ENCODE measurements around the gene MECR.

Gene MECR

DNA sequence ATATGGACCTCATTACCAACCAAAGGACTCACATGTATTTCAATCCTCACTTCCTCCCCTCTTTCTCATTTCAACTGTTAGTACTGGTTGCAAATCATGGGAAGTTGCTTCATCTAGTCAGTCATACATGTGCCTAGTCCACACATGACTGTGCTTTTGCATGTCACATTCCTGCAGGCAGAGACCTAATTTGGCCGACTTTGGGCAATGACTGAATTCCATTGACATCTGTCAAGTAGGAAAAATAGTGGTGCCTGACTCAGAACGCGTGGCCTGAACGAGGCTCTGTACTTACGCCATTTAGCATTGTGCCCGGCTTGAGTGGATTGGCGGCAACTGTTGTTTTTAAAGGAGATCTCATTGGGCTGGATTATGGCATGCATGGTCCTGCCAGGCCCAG is 23.6 kb upstream of the MECR start:
- DNase-seq: no peak

DNA sequence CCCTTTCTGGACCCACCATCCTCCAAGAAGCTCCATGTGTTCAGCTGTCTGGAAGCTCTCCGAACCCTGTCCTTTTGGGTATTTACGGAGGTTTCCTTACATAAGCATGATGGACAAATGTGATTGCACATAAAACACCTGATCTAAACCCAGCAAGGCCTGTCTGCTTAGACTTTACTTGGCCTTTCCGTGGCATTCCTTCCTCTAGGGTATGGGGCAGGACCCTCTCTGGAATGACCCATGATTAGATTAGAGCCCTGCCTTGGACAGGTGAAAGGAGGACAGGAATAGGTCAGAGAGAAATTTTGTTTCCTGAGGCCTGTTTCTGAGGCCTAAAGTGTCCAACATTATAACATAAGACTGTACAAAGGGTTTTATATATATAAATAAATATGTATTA is 22.4 kb upstream of the MECR start:
- no peak for DNase-seq

DNA sequence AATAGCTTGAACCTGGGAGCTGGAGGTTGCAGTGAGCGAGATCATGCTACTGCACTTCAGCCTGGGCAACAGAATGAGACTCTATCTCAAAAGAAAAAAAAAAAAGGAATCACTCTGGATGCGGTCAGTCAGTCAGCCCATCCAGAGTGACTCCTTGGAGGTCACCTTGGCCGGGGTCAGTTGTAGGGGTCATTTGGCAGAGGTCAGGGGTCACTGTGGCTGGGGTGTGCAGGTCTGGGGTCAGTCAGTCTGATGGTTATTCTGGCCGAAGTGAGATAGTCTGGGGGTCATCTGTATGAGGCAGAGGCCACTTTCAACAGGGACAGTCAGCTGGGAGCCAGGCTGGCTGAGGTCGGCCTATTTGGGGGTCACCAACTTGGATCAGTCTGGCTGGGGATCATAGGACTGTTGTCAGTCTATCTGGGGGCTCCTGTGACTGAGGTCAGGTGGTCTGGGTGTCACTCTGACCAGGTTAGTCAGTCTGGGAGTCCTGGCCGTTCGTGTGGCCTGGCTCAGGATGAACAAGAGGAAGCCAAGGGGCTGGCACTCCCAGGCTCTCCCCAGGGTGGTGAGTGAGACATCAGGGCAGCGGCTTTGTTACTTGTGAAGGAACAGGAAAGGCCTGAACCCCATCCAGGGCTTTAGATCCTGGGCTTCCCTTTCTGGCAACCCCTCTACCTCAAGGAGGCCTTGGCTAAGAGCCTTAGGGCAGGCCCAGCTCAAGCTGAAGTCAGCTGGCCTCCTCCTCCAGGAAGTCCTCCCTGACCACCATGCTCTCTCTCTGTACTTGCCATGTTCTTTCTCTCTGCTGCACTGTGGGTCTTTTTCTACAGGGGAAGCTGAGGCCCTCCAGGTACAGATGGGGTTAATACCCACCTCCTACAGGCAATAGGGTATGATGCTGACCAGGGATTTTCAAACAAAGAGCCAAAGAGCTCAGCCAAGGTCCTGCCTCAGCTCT is 20.7 kb upstream of the MECR start:
- no peak for DNase-seq

DNA sequence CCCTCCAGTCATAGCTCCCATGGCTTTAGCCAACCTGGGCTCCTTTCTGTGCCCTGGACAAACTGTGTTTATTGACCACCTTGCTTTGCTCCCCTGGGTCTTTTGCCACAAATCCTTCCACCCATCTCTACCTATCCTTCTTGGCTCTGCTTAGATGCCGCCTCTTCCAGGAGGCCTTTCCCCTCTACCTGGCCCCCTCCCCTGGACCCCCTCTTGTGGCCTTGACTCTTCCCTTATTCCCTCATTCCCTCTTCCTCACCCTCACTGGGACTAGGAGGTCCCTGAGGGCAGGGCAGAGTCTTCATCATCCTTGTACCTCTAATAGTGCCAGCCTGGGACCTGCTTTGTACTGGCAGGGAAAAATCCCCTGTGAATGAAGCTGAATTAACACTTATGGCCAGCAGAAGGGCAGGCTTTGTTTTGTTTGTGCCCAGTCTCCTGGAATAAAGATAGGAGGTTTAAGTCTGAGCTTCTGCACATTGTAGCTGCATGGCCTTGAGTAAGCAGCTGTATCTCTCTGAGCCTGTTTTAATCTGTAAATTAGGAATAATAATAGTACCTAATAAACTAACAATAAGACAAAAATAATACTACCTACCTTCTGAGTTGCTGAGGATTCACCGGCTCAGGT is 19.3 kb upstream of the MECR start:
- DNase-seq: no peak

DNA sequence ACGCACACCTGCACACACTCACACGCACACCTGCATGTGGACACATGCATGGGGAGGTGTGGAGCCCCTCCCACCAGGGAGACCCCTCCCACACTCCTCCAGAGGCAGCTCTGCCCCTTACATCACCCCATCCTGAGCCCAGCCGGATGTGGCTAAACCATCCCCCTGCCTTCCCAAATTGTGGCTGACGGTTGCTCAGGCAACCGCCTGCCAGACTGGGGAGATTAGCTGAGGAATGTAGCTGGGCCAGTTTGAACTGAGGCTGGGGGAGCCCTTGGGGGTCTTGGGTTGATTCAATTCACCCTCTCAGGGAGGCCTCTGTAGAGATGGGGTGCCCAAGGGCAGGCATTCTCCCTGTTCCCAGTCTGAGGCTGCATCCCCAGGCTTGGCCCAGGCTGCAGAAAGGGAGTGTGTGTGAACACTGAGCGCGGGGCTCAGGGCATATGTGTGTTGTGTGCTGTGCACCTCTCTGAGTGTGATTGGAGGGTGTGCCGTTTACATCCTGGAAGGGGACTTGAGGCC is 18.5 kb upstream of the MECR start:
- no peak for DNase-seq

DNA sequence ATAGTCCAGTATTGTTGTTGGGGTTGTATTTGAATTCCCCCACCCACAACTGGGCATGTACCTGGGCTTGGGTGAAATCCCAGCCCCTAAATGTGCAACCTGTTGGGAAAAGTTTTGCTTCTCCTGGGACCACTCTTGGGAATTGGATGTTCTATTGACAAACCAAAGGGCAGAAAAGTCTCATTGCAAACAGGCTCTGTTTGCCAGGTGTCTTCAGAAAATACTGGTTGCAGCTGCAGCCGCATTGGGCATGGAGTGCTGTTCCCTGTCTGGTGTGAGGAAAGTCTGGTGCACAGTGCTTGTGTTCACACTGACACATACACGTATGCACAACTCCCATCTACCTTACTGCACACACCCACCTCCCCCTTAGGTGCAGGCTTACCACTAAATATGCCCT is 17.7 kb upstream of the MECR start:
- no peak for DNase-seq

DNA sequence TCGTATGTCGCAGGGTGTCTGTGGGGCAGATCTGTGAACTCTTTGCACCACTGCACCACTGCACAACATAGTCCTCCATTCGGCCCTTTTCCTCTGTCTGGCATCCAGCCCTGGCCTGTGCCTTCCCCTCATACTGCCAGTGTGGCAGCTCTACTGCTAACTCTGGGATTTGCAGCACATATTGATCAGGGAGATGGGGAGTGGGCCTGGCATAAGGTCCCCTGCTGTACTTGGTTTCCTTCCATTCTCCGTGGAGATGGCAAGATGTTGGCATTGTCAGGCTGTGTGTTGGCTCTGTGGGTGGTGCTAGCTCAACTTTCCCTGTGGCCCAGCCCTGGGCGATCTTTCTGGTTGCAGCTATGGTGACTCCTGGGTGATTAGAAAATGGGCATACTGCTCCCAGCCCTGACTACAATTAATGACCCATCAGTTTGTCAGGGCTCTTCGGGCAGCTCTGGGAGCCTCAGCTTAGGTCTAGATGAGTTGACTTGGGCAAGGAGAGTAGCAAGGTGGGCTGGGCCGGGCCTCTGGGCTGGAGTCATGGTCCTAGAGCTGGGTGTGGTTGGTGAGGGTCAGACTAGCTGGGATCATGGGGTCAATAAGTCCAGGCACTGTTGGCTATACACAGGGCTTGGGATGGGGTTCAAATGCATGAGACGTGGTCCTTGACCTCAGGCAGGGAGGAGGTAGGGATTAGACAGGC is 17.0 kb upstream of the MECR start:
- DNase-seq: no peak

DNA sequence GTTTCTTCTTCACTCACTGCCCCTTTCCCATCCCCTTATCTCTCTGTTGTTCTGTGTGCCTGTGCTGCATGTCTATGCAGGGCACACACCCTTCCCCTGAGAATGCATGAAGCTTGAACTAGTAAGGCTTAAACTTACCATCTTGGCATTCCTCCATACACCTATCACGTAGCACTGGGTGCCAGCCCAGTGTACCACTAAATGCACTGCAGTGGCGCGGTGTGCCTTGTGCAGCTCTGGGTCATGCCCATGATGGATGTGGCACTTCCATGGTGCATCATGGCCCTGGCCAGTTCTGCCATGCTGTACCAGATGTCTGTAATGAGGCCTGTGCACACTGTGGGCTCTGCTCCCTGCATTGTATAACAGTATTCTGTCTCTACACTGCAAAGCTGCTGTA is 16.3 kb upstream of the MECR start:
- no peak for DNase-seq

DNA sequence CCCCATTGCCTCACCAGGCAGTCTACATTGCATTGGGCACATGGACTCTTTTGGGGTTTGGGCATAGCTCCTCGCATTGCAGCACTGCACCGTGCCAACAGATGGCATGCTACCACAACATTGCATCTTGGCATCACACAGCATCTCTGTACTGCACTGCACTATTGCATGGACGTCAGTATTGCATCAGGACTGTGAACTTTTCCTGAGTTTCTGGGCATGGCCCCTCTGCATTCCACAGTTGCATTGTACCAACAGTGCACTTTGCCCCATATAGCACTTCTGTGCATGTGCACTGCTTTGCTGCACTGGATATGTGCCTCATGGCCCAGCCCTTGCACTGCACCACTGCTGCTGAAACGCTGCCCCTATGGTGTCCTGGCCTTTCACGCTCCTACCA is 15.1 kb upstream of the MECR start:
- no peak for DNase-seq

DNA sequence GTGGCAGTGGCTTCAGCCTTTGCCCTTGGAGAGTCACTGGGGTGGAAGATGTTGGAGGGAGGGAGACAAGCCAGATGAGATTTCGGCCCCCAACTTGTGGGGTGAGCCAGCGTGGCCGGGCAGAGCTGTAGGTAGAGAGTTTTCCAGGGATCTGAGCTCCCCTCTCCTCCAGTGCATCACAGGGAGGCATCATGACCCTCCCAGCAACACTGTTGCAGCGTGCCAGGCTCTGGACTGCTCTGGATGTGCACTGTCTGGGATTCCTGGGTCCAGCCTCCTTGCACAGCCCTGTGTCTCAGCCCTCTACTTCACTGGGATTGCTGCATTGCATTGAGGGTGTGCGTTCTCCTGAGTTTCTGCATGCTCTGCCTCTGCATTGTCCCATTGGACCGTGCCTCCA is 14.5 kb upstream of the MECR start:
- no peak for DNase-seq

DNA sequence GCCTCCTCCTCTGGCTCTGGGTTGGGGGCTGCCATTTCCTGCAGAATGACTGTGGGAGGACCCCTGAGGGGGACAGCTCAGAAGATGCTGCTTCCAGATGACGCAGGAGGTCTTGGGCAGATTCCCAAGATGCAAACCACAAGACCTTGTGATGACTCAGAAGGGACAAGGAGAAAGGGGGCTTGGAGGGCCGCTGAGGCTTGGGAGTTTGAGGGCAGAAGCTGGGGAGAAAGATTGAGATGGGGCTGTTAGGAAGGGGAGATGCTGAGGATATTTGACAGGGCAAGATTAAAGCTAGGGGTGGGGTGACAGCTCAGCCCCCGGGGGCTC is 13.1 kb upstream of the MECR start:
- DNase-seq: no peak

DNA sequence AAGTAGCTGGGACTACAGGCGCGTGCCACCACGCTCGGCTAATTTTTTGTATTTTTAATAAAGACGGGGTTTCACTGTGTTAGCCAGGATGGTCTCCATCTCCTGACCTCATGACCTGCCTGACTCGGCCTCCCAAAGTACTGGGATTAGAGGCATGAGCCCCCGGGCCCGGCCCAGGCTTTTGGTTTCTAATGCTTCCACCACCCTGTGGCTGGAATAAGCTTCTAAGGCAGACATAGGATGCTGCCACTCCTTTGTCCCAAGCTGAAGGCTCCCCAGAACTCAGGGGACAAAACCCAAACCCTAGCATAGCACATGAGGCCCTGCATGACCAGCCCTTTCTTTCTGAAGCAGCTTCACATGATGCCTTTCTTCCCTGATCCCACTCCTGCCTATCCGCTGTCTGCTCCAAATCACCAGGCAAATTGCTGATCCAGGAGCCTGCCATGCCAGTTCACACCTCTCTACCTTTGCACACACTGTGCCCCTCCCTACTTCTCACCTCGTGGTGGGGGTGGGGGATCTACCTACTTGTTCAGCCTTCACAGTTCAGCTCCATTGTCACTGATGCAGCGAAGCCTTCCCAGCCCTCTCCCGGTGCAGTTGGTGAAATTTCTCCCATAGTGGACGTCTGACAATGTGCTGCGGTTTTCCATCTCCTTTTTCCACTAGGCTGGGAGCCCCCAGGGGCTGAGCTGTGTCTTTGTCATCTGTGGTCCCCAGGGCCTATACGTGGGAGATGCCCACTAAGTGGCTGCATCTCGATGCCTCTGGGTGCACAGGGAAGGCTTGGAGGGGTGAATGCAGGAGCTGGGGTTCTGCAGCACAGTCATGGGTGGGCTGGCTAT is 12.5 kb upstream of the MECR start:
- DNase-seq: no peak

DNA sequence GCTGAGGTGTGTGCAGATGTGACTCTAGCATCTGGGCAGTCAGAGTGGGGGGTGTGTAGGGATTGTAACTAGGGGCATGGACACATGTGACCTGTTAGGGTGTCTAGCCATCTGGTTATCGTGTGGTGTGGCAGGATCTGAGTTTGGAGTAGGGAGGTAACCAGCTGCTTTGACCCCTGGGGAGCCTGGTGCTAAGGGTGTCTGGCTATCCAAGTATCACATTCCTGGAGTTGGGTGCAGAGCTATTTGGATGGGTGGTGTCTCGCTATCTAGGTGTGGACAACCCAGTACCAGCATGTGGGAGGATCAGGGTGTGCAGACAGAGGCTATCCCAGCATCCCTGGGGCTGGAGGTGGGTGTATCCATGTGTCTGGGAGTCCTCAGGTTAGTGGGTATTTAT is 10.3 kb upstream of the MECR start:
- no peak for DNase-seq

DNA sequence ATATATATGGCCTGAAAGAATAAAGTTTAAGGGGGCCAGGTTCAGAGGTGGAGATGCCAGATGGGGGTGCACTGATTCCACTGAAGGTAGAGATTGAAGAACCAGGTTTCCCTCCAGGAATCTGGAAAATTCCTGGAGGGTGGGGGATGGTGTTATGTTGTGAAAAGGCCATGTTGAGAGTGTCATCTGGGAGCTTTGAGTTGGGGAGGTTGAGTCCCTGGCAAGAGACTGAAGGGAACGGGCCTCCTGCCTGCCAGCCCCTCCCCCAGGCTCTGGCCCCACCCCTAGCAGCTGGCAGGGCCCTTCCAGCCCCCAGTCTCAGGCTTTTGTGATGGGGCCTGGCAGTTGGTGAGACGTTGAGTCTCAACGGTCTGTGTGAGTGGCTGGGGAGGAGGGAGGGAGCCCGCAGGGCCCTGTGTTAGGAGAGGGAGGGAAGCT is 9.7 kb upstream of the MECR start:
- DNase-seq: no peak

DNA sequence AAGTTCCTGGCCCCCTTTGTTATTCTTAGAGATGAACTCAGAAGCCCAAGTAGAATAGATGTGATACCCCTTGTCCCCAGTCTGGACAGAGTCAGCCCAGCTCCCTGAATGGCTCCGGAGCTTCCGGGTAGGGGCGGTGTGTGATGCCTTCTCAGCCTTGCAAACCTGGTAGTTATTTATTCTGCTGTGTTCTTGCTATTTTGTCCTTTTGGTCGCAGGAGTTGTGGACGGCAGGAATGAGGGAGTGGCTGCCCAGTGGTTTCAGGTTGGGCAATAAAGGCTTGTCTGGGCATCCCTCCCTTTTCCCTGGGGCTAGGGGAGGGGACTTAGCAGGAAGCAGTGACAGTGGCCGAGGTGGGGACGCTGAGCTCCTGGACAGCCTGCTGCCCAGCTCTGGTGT is 8.4 kb upstream of the MECR start:
- no peak for DNase-seq

DNA sequence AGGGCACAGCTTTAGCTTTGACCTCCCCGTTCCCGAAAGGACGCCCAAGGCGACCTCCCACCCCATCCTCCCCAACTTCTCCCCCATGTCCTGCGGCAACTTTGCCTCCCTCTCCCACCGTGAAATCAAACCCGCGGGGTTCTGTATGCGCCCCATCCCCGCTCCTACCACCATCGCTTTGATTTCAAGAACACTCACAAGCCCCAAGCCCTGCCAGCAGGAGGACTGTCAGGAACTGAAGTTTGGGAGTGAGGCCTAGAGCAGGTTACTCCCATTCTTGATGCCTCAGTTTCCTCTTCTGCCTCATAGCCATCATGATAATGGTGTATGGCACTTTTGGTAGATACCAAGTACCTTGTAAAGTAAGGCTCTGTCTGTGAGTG is 7.9 kb upstream of the MECR start:
- DNase-seq: no peak

DNA sequence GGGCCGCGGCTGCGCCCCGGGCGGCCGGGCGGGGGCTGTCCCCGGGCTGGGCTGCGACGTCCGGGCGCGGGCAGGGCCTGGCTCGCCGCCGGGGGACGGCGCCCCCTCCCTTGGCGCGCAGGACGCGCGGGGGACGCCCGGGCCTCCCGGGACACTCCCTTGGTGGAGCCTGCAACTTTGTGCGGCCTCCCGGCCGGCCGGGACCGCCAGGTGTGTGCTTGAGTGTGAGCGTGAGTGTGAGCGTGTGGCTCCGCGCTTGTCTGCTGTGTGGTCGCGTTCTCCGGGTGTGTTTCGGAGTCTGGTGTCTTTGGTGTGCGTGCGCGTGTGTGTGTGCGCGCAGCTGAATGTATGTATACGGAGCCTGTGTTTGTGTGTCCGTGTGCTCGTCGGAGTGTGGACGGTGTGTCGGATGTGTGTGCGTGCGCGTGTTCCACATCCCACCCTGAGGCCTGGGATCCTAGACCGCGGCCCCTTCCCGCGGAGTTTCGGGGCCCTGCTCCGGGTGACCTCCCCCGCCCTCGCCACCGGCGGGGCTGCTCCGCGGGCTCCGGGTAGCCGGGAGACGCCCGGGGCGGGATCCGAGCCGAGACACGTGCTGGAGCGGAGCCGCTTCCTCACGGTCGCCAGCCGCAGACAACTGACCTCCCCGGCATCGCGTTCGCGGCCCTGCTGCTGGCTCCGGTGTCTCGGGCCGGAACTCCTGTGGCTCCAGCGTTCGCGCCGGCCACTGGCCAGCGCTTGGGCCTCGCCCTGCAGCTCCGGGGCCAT is 7.3 kb upstream of the MECR start:
- peak; percentile 34 to 35 for DNase-seq

DNA sequence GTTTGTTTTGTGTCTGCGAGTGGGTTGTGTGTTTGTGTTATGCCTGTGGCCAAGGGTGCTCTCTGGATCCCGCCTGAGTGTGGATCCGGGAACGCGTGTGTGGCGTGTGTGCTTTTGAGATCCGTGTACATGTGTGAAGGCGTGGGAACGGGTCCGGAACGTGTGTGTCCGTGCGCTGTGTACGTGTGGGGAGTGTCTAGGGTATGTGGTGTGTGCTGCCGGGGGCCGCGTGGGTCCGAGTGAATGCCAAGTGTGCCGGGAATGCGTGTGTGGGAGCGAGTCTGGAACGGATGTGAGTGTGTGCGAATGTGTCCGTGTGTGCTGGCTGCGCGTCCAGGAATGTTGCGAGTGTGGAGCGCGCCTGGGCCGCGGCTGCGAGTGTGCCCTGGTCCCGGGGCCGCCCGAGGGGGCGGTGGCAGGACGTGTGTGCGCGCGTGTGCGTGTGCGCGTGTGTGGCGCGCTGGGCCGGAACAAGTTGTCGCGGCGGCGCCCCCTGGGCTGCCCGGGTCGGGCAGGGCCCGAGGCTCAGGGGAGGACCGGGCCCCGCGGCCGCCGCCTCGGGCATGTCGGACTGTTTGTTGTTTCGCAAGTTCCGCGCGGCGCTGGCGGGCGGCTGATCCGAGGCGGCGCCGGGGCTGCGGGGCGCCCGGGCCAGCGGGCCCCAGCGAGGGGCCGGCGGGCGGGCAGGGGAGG is 6.5 kb upstream of the MECR start:
- peak; percentile 32 to 33 for DNase-seq

DNA sequence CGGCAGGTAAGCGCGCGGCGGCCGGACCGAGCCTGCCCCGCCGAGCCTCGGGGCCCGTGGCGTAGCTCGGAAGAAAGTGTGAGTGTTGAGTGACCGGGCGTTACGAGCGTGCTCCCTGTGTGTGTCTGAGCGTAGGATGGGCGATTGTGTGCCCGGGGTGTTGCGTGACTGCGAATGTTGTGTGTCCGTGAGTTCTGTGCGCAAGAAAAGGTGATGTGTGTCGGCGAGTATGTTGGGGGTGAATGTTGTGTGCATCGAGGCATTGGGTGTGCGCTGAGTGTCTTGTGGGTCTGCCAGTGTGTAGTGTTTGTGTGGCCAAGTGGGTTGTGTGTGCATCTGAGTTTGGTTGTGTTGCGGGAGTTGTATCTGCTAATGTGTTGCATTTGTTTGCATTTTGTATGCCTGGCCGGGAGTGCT is 6.0 kb upstream of the MECR start:
- DNase-seq: no peak

DNA sequence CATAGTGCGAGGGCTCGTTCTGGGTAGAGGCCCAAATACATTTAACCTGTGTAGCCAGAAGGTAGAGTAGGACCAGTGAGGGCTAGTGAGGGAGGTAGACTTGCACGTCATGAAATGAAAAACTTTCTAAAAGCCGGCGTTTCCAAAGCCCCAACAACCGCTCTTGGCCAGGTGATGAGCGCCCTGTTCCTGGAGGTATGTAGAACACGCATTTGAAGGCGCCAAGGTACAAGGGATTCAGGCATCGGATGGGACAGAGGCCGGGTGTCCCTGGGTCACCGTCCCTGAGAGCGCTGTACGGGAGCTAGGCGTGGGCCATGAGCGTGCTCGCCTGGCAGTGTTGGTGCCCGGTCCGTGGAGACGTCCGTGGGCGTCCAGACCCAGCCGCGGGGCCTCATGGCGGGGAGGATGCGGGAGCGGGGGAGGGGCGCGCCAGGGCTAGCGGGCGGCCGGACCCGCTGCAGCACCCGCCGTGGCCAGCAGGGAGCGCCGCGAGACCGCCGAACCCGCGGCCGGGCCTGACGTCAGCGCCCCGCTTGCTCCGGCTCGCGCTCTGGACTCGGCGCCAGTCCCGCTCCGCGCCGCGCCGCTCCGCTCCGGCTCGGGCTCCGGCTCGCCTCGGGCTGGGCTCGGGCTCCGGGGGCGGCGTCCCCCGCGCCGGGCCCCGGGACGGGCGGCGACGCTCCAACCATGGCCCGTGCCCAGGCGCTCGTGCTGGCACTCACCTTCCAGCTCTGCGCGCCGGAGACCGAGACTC is 5.4 kb upstream of the MECR start, which contains the start of gene PTPRU:
Gene PTPRU, plus strand, starts transcription at position 568 of the 757 bp plus-strand sequence. Its CDS starts 123 bp downstream, at position 691.
- peak; percentile 84 to 92 for DNase-seq

Measured in activated T-cell treated with anti-CD3 and anti-CD28 coated beads, Interleukin-2, amount 50 U/mL, for 48 hours (primary cell).